Measurements from ENCODE around the gene FSHR.
A peak's percentile ranks its signal among the peaks of the same experiment; 100 is the strongest.

DNA sequence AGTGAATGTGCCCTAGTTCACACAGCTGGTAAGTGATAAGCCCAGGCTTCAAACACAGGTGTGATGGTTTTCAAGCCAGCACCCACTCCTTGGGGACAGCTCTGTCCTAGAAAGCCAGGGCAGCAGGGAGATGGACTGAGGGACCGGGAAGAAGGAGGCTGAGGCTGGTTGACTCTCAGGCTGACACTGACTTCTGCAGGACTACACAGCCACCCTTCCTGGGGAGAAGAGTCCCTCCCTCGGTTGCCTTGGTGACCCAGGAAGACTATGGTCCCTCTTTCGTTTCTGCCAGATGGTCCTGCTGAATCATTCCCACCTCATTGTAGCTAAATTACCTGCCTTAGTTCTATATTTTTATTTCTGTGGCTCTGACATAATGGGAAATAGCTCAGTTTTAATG is 11.3 kb upstream of the FSHR start:
- TF ChIP-seq, protein P1, sequence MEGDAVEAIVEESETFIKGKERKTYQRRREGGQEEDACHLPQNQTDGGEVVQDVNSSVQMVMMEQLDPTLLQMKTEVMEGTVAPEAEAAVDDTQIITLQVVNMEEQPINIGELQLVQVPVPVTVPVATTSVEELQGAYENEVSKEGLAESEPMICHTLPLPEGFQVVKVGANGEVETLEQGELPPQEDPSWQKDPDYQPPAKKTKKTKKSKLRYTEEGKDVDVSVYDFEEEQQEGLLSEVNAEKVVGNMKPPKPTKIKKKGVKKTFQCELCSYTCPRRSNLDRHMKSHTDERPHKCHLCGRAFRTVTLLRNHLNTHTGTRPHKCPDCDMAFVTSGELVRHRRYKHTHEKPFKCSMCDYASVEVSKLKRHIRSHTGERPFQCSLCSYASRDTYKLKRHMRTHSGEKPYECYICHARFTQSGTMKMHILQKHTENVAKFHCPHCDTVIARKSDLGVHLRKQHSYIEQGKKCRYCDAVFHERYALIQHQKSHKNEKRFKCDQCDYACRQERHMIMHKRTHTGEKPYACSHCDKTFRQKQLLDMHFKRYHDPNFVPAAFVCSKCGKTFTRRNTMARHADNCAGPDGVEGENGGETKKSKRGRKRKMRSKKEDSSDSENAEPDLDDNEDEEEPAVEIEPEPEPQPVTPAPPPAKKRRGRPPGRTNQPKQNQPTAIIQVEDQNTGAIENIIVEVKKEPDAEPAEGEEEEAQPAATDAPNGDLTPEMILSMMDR (conservative IDR thresholded peaks at IDR 0.05; ENCODE audit: low read depth in 2 of 2): no peak
- TF ChIP-seq EZH2phosphoT487 (IDR thresholded peaks at IDR 0.05; ENCODE audit: unreplicated experiment) (no peak), EZH2 (IDR thresholded peaks at IDR 0.05; ENCODE audit: low read depth, unreplicated experiment) (no peak), REST (IDR thresholded peaks at IDR 0.05; ENCODE audit: unreplicated experiment) (peak; percentile 43), STAT1 (IDR thresholded peaks at IDR 0.05; ENCODE audit: unreplicated experiment) (no peak), POLR2AphosphoS5 (IDR thresholded peaks at IDR 0.05; ENCODE audit: low read depth) (no peak), CREB1 (CRISPR knock-in tag; IDR thresholded peaks at IDR 0.05; ENCODE audit: low read depth) (no peak), NANOG (IDR thresholded peaks at IDR 0.05; ENCODE audit: borderline replicate concordance) (no peak), ZNF331 (CRISPR knock-in tag; IDR thresholded peaks at IDR 0.05; ENCODE audit: low read depth) (no peak), JUNB (IDR thresholded peaks at IDR 0.05; ENCODE audit: unreplicated experiment) (no peak)
